DMS79 (cell line): ENCODE measurements around the gene LMO7.
A peak's percentile ranks its signal among the peaks of the same experiment; 100 is the strongest.
"Not testable (repeated sequence)": the region's sequence is repeated elsewhere in the genome, so short reads cannot be mapped to it uniquely, and the experiment has no call there.

Experiments
- DNase-seq: peaks from one replicate; lab custom pipeline; 2025; lab: John Stamatoyannopoulos, UW

The LMO7 gene

DNA sequence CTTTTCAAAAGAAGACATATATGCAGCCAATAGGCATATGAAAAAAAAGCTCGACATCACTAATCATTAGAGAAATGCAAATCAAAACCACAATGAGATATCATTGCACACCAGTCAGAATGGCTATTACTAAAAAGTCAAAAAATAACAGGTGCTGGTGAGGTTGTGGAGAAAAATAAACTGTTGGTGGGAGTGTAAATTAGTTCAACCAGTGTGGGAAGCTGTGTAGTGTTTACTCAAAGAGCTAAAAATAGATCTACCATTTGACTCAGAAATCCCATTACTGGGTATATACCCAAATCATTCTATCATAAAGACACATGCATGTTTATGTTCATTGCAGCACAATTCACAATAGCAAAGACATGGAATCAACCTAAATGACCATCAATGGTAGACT is 106.9 kb downstream of the LMO7 start:
- not testable (repeated sequence) for DNase-seq

DNA sequence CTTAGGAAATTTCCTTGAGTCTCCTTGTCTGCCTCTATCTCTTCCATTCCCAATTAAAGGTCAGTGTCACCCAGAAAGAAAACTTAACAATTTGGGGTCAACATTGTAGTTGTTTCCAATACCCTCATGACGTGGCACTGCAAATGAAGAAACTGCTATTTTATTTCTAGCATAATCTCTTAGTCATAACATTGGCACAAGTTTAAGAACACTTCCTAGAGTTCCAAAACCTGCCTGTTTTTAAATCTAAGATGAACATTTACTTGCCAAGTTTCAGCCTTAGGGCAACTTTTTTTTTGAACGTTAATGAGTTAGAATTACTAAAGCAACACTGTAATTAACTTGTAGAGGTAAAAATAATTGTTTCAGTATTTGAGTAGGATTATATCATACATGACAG is 108.0 kb downstream of the LMO7 start:
- DNase-seq = no peak

GRCh38 chr13:75745387-75745786 is 109.3 kb downstream of the LMO7 start:
- no peak for DNase-seq

DNA sequence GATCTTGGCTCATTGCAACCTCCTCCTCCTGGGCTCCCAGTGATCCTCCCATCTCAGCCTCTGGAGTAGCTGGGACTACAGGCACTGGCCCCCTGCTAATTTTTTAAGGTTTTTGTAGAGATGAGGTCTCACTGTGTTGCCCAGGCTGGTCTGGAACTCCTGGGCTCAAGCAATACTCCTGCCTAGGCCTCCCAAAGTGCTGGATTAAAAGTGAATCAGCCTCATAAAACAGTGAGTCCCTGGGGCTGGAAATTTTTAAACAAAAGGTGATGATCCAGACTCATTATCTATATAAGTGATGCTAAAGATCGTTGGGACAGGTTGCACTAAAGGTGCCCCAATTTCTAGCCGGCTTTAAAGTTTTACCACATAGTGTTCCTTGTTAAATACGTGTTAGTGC is 112.7 kb downstream of the LMO7 start:
- no peak for DNase-seq

GRCh38 chr13:75749407-75749806 is 113.3 kb downstream of the LMO7 start:
- no peak for DNase-seq

DNA sequence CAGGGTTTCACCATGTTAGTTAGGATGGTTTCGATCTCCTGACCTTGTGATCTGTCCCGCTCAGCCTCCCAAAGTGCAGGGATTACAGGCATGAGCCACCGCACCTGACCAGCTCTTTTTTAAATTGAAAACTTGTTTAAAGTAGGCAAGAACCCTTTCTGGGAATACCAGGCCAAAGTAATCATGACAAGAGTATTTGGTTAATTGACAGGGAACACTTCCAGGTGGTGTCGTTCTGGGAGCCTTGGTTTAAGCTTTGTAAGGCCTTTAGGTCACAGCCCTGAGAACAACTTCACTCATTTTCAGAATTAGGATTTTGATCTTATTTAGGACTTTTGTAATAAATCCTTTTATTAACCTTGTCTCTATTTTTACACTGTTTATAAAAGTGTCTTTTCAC is 115.2 kb downstream of the LMO7 start:
- no peak for DNase-seq

DNA sequence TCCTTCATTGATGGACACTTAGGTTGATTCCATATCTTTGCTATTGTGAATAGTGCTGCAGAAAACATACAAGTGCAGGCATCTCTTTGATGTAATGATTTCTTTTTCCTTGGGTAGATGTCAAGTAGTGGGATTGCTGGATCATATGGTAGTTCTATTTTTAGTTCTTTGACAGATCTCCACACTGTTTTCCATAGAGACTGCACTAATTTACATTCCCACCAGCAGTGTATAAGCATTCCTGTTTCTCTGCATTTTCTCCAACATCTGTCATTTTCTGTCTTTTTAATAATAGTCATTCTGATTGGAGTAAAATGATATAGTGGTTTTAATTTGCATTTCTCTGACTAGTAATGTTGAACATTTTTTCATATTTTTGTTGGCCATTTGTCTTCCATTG is 116.7 kb downstream of the LMO7 start:
- DNase-seq = no peak

- DNase-seq = no peak
Observed at GRCh38 chr13:75754936-75755335, 118.8 kb downstream of the LMO7 start.

DNA sequence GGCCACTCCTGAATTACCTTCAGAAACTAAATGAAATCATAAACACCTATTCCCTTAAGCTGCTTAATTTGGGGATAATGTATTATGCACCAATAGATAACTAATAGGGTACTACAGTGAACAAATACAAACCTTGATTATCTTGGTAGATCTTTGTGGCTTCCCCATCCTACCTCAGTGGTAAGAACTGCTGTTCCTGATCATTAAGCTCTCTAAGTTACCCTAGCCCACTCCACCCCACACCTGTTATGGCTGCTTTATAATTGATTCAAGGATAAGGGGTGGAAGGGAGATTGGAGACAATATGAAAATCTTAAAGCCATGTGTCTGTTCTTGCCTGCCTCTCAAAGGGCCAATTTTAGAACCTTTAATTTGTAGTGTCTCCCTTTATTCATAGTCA is 121.2 kb downstream of the LMO7 start:
- no peak for DNase-seq

- DNase-seq = no peak
Observed at GRCh38 chr13:75759531-75759930, 123.4 kb downstream of the LMO7 start.

DNA sequence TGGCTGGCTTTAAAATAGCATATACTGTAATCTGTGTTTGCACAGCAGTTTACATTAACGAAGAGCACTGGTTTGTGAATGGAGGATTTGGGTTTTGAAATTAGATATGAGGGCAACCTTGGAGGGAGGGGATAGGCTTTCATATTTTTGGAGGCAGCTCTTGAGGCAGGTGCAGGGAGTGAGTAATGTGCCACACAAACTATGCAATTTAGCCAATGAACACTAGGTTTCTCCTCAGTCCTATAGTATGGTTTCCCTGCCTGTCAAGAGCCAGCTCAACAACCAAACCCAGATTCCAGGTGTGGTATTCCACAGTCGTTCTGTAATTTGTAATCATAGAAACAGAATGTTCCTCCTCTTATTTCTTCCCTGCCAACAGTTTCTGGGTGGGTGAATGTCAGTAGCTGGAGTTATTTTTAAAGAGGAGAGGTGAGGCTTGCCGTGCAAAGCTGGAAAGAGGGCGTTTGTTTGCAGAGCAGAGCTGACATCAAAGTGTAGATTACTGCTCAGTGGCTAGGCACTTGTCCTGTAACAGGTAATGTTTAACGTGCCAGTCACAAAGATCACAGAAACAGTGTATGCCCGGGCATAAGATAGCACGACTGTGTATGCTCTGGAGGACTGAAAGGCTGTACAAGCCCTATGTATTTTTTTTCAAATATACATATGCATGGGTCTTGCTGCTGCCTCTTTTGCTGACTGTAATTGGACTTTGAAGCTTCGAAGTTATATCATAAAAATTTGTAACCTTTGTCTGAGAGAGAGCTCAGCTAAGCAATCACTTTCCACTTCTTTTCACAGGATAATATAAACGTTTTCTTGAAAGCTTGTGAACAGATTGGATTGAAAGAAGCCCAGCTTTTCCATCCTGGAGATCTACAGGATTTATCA is 124.2 kb downstream of the LMO7 start:
- peak; percentile 18 for DNase-seq

DNA sequence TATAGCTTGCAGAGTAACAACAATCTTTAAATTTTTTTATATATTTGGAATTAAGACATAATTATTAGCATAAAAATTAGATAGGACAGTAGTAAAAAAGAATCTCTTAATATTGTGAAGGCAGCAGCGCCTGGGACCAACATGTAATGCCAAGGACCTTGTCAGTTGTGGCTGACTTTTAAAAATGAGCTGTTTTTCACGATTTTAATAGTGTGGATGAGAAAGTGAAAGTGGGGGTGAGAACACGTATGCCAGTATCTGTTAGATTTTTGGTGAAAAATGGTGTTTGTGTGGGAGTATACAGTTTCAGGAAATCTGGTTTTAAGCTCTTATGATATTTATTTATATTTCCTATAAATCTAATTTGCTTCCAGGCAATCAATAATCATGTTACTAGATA is 125.2 kb downstream of the LMO7 start:
- DNase-seq = no peak

- DNase-seq = no peak
Observed at GRCh38 chr13:75762076-75762937, 126.2 kb downstream of the LMO7 start.

DNA sequence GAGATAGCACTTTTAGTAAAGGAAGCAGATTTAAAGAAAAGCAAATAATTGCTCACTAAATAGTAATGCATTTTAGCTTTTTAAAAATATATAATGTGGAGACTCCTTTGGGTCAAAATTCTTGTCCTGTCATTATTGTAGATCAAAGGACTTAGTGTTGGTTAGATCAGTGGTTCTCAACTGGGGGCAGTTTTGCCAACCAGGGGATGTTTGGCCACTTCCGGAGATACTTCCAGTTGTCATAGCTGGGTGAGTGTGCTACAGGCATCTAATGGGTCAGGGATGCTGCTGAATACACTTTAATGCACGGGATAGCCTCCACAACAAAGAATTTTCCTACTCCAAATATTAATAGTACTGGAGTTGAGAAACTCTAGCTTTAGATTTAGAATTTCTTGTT is 126.8 kb downstream of the LMO7 start:
- no peak for DNase-seq

GRCh38 chr13:75763512-75763911 is 127.4 kb downstream of the LMO7 start:
- no peak for DNase-seq

DNA sequence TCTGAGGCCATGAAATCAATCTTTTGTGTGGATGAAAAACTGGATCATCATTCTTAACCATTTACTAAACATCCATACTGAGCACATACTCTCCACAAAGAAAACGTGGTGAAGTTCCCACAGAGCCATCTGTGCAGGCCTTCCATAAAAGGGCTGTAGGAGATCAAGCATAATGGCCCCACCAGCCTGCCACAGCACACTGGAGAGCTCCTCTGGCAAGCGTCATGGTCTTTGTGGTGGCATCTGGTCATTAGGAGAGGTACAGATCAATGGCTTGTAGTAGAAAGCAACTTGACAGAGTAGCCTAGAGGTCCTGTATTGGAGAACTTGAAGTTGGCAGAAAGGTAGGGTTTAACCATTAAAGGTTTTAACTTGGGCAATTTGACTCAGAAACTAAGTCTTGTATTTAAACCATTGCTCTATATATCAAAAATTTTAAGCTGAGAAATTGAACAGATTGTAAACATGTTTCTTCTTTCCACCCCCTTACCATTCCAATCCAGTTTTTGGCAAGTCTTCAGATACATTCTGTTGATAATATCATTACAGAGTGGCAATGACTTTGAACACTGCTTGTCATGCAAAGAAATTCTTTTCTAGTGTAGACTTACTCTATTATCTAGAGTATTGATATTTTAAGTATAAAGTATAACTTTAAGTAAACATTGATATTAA is 128.3 kb downstream of the LMO7 start:
- no peak for DNase-seq

GRCh38 chr13:75764926-75765310 is 128.8 kb downstream of the LMO7 start:
- DNase-seq = no peak

DNA sequence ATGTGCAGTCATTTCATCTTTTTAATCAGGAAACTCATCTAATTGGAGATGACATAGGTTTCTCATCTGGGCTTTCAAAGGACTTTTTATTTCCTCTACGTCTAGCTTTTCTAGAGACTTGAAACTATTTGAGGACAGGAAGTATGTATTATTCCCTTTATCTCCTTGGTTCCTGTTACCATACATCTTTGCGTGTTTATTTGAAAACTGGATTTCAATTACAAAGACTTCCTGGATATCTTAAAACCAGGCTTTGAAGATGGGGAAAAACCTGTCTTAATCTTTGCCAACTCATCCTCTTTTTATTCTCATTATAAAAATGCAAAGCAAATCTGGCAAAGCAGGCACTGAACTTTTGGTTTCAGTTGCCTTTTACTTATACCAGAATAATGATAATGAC is 130.5 kb downstream of the LMO7 start:
- DNase-seq = no peak

- DNase-seq = no peak
Observed at GRCh38 chr13:75769141-75769905, 133.2 kb downstream of the LMO7 start.

DNA sequence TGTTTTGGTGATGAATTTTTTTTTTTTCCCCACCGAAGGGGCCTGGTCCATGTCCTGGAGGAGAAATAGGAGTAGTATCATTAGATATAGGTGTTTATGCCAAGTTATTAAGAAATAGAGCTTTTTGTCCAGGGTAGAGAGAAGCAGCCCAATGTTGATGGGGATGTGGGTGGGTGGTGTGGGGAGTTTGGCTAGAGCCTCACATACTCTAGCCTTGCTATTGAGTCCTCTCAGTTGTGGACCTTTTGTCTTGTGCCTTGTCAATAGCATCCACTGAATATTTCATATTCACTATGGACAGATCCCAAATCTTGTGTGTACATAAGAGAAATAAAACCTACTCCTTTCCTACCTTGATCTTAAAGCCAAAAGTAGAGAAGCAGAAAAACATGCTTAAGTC is 134.0 kb downstream of the LMO7 start:
- DNase-seq = no peak

- DNase-seq = no peak
Observed at GRCh38 chr13:75770592-75771011, 134.5 kb downstream of the LMO7 start.

- DNase-seq = no peak
Observed at GRCh38 chr13:75771226-75771625, 135.1 kb downstream of the LMO7 start.
